K562 (cell line): ENCODE measurements around the gene FAM53A. TPM values are rescaled to one million over a fixed set of nuclear protein-coding genes. Genes with fewer than 3 reads are reported as not detected.

ENCODE experiments used
- ATAC-seq: fragments of 200-7000 bp; cut with Tn5 transposase; 3 replicates; pipeline ENCODE4 v1.9.1; 2020; ENCODE audit warnings: moderate library complexity
- BruUV-seq: library from RNA; stranded (reverse); fragments of 400-500 nt; replicated peaks from 2 replicates; lab custom pipeline; 2021; lab: Mats Ljungman, UMichigan
- CTCF ChIA-PET: fragments of 300-600 bp; formaldehyde crosslinking; extraction: SDS; loops from one replicate; lab custom pipeline; 2021; ENCODE audit warnings: low intra/inter-chr PET ratio; lab: Yijun Ruan, JAX
- POLR2A ChIA-PET: fragments of 300-600, 350-650 bp; sonication (Branson Sonifier 250); formaldehyde crosslinking; extraction: SDS; loops from one replicate; lab custom pipeline; 2021; ENCODE audit warnings: antibody characterized with exemption, inconsistent platforms; lab: Yijun Ruan, JAX
- DNase-seq, 4 experiments: peaks; one replicate each; pipeline versions ENCODE4 v3.0.0 to v3.0.0-alpha.2; 2011 to 2018; ENCODE audit warnings: low spot score in 3 of 4, mixed read lengths in 3 of 4; ENCODE audit errors: extremely low read depth in 1 of 4
- FAIRE-seq: peaks from 2 replicates; lab custom pipeline; 2011; peaks lifted over from hg19 to GRCh38; lab: Jason Lieb, UNC
- H2AFZ ChIP-seq: 2 replicates; pipeline ENCODE4 v1.6.0; 2011; ENCODE audit warnings: low read depth, low read length, control low read depth, inconsistent platforms
- H3K27ac ChIP-seq: fragments of 200-600 bp; 3 replicates; pipeline ENCODE4 v1.8.0; 2011; ENCODE audit warnings: low read depth, mild to moderate bottlenecking, control low read depth, inconsistent platforms, low read length, moderate library complexity, mixed read lengths; ENCODE audit errors: extremely low read depth
- H3K27me3 ChIP-seq, 2 experiments: fragments of 300-600 bp in 1 of 2; 2 replicates in 1 of 2; 3 replicates in 1 of 2; pipeline versions ENCODE4 v1.6.0 to v1.8.0; 2011; ENCODE audit warnings: inconsistent platforms in 2 of 2, low read length in 2 of 2, mild to moderate bottlenecking in 1 of 2, mixed read lengths in 1 of 2, moderate library complexity in 1 of 2; ENCODE audit not compliant: control insufficient read depth in 2 of 2, insufficient read depth in 2 of 2
- H3K36me3 ChIP-seq: fragments of 300-600 bp; 3 replicates; pipeline ENCODE4 v1.8.0; 2011; ENCODE audit warnings: mild to moderate bottlenecking, low read length, inconsistent platforms; ENCODE audit not compliant: control insufficient read depth, insufficient read depth
- H3K4me1 ChIP-seq, 2 experiments: fragments of 200-600 bp in 1 of 2; replicated peaks in 1 of 2; 2 replicates in 1 of 2; 3 replicates in 1 of 2; pipeline versions ENCODE4 v1.5.1 to v1.8.0; 2011; ENCODE audit warnings: inconsistent platforms in 2 of 2, low read length in 2 of 2, mild to moderate bottlenecking in 1 of 2, mixed read lengths in 1 of 2, moderate library complexity in 1 of 2; ENCODE audit not compliant: control insufficient read depth in 2 of 2, insufficient read depth in 2 of 2
- H3K4me2 ChIP-seq: 2 replicates; pipeline ENCODE4 v1.6.1; 2011; ENCODE audit warnings: low read length, control low read depth, inconsistent platforms, mixed read lengths; ENCODE audit not compliant: insufficient read depth
- H3K4me3 ChIP-seq: fragments of 200-600 bp; sonication (generic), shearing (Covaris generic); 2 replicates; pipeline ENCODE4 v1.5.1; 2016; ENCODE audit warnings: control low read depth, inconsistent platforms
- H3K79me2 ChIP-seq: fragments of 200-600 bp; 3 replicates; pipeline ENCODE4 v1.8.0; 2011; ENCODE audit warnings: low read length, inconsistent platforms; ENCODE audit not compliant: control insufficient read depth, insufficient read depth
- H3K9ac ChIP-seq, 2 experiments: 2 replicates each; pipeline versions ENCODE4 v1.6.0 to v1.6.1; 2011; ENCODE audit warnings: low read depth in 2 of 2, low read length in 2 of 2, control low read depth in 1 of 2, inconsistent platforms in 1 of 2, mild to moderate bottlenecking in 1 of 2, mixed read lengths in 1 of 2; ENCODE audit not compliant: insufficient read depth in 1 of 2
- H3K9me1 ChIP-seq: one replicate; pipeline ENCODE4 v1.6.0; 2011; ENCODE audit warnings: inconsistent platforms, mild to moderate bottlenecking, low read length, moderate library complexity; ENCODE audit not compliant: control insufficient read depth, insufficient read depth
- H3K9me3 ChIP-seq: replicated peaks from 2 replicates; pipeline ENCODE4 v1.5.1; 2011; ENCODE audit warnings: low read depth, low read length, inconsistent platforms; ENCODE audit not compliant: control insufficient read depth, insufficient read depth
- H4K20me1 ChIP-seq: replicated peaks from 2 replicates; pipeline ENCODE4 v1.6.1; 2011; ENCODE audit warnings: low read length, inconsistent platforms, mixed read lengths; ENCODE audit not compliant: control insufficient read depth, insufficient read depth
- MAX ChIP-seq: sonication (generic); formaldehyde crosslinking; IDR thresholded peaks from 2 replicates; pipeline ENCODE4 v1.9.0; 2022; ENCODE audit warnings: mild to moderate bottlenecking, missing genetic modification reagents
- NFE2L1 ChIP-seq: fragments of 450-650 bp; IDR thresholded peaks from 2 replicates; pipeline ENCODE4 v1.6.1; 2016; ENCODE audit warnings: missing genetic modification characterization, low read depth, mild to moderate bottlenecking, missing compliant biosample characterization, moderate library complexity, borderline replicate concordance
- PCBP1 ChIP-seq: fragments of 200-400 bp; formaldehyde crosslinking; IDR thresholded peaks from 2 replicates; pipeline ENCODE4 v1.6.1; 2018; ENCODE audit warnings: mild to moderate bottlenecking, low read depth, low read length; ENCODE audit not compliant: poor library complexity, severe bottlenecking
- WHSC1 ChIP-seq: IDR thresholded peaks from one replicate; pipeline ENCODE4 v1.6.1; 2012; ENCODE audit warnings: low read length, control low read depth, inconsistent platforms
- WGBS: fragments of 100-300 bp; shearing (Covaris generic); methylation state at CpG from one replicate; pipeline ENCODE4 v1.1.6; 2016; ENCODE audit warnings: low coverage, mixed read lengths; ENCODE audit not compliant: insufficient coverage; ENCODE audit errors: missing lambda C conversion rate; 5-methylcytosine and 5-hydroxymethylcytosine counted together
- in situ Hi-C: fragments of 300-500 bp; cut with MboI; formaldehyde crosslinking; loops from 4 replicates; pipeline ENCODE4 v1.15.0; 2018; ENCODE audit warnings: inconsistent platforms, mixed read lengths
- intact Hi-C: fragments of 100-400 bp; cut with micrococcal nuclease; formaldehyde crosslinking; loops from 2 replicates; pipeline ENCODE4 v1.14.2; 2022
- polyA plus RNA-seq, 8 experiments: library from polyadenylated mRNA; depleted of rRNA in 4 of 8; stranded (reverse) in 5 of 8; unstranded in 3 of 8; fragments of >200 nt; fragmentation: Nextera tagmentation in 2 of 8; fragmentation: Illumina TruSeq in 1 of 8; extraction: Ambion mirVana in 2 of 8; extraction: Trizol in 1 of 8; gene quantifications; 2 replicates each; pipeline versions ENCODE4 v1.2.1 to v1.2.3, GENCODE V29; 2011 to 2014; ENCODE audit warnings: inconsistent platforms in 1 of 8, missing spikeins in 1 of 8
- total RNA-seq, 7 experiments: library from RNA; depleted of rRNA in 6 of 7; stranded (reverse); fragments of >200 nt in 6 of 7; fragmentation: Illumina TruSeq in 2 of 7; extraction: Trizol in 2 of 7; gene quantifications; 2 replicates each; pipeline versions ENCODE4 v1.2.1 to v1.2.3, GENCODE V29; 2011 to 2021; ENCODE audit warnings: low replicate concordance in 1 of 7

The FAM53A gene
- total and polyA plus RNA-seq, 9 of the 15 experiments (the other 6 are each of a cell fraction or from before 2014, with no cell fraction given): 0.53 to 2.7 (median 1.4) TPM; not detected in 2

GRCh38 chr4:1624519-1624910 lies 59.6 kb downstream of the FAM53A start:
- DNase-seq: no peak
- no TSS peak for BruUV-seq
- Histone ChIP-seq H3K9me1 (no peaks in the 10 kb centered on the region), H3K9ac (no peak overlapping the region), H3K27me3 (peaks cover 20 to 34% of the 10 kb centered on the region in 2 experiments), H3K4me3 (no peak overlapping the region), H3K9me3 (no peaks in the 10 kb centered on the region; the same call in 1 of the 2 replicates), H3K4me2 (no peak overlapping the region), H4K20me1 (0 out of 2 replicates have a peak, but pooled peaks cover 8% of the 10 kb centered on the region), H3K27ac (no peak overlapping the region), H3K4me1 (peaks cover 0 to 29% of the 10 kb centered on the region in 2 experiments; a peak in 2 of 5 replicates), H3K36me3 (no peaks in the 10 kb centered on the region), H3K79me2 (no peaks in the 10 kb centered on the region), H2AFZ (no peak overlapping the region)
- TF ChIP-seq PCBP1 (no peak), WHSC1 (no peak), NFE2L1 (no peak), MAX (CRISPR knock-in tag) (peak; percentile 35; the same call in 1 of the 2 replicates)
- WGBS: 72% methylated on average over 12 of the region's 12 CpGs
- in situ Hi-C loops (loop anchor here (10.0 kb wide), 1 partner anchor 490 kb away; no protein-coding TSS in a partner anchor), intact Hi-C loops (no loop called here)
- POLR2A ChIA-PET: no interaction called here
- no peak for FAIRE-seq
- CTCF ChIA-PET: no interaction called here
- ATAC-seq: no peak
